MCF 10A (cell line): ENCODE data around the gene BIN1. TPM values are rescaled to one million over a fixed set of nuclear protein-coding genes. Genes with fewer than 3 reads are reported as not detected.

ENCODE experiments used
- BruUV-seq: library from RNA; stranded (reverse); fragments of 400-500 nt; replicated peaks from 2 replicates; lab custom pipeline; 2021; lab: Mats Ljungman, UMichigan
- CTCF ChIA-PET: fragments of 300-600 bp; sonication (Branson Sonifier 250); formaldehyde crosslinking; extraction: SDS; loops from one replicate; lab custom pipeline; 2021; ENCODE audit warnings: antibody characterized with exemption, inconsistent platforms; lab: Yijun Ruan, JAX
- POLR2A ChIA-PET: fragments of 300-600, 350-650 bp; sonication (Branson Sonifier 250); formaldehyde crosslinking; extraction: SDS; loops from one replicate; lab custom pipeline; 2020; ENCODE audit warnings: antibody characterized with exemption, inconsistent platforms; lab: Yijun Ruan, JAX
- DNase-seq: peaks from one replicate; pipeline ENCODE4 v3.0.0-alpha.2; 2018; ENCODE audit not compliant: unreplicated experiment
- H3K27ac Mint-ChIP-seq: one replicate; pipeline ENCODE4 v1.8.0; 2022; ENCODE audit warnings: mild to moderate bottlenecking, low read depth, mixed read lengths; ENCODE audit not compliant: unreplicated experiment
- H3K27me3 Mint-ChIP-seq: one replicate; pipeline ENCODE4 v1.8.0; 2022; ENCODE audit warnings: mixed read lengths; ENCODE audit not compliant: insufficient read depth, unreplicated experiment
- H3K36me3 Mint-ChIP-seq: one replicate; pipeline ENCODE4 v1.8.0; 2022; ENCODE audit warnings: mild to moderate bottlenecking, moderate library complexity, mixed read lengths; ENCODE audit not compliant: insufficient read depth, unreplicated experiment
- H3K4me1 Mint-ChIP-seq: one replicate; pipeline ENCODE4 v1.8.0; 2022; ENCODE audit warnings: mixed read lengths; ENCODE audit not compliant: insufficient read depth, unreplicated experiment
- H3K4me3 Mint-ChIP-seq: one replicate; pipeline ENCODE4 v1.8.0; 2022; ENCODE audit warnings: mild to moderate bottlenecking, moderate library complexity, mixed read lengths; ENCODE audit not compliant: unreplicated experiment
- H3K9me3 Mint-ChIP-seq: one replicate; pipeline ENCODE4 v1.8.0; 2022; ENCODE audit warnings: mixed read lengths; ENCODE audit not compliant: unreplicated experiment
- CTCF ChIP-seq: fragments of 200-600 bp; IDR thresholded peaks from one replicate; pipeline ENCODE4 v1.8.0; 2022; ENCODE audit warnings: antibody characterized with exemption, mild to moderate bottlenecking; ENCODE audit not compliant: unreplicated experiment
- intact Hi-C: fragments of 100-400 bp; cut with micrococcal nuclease; formaldehyde crosslinking; loops from 2 replicates; pipeline ENCODE4 v1.14.1; 2022
- total RNA-seq: library from RNA; stranded (reverse); gene quantifications from 2 replicates; pipeline ENCODE4 v1.2.3, GENCODE V29; 2022

BIN1 gene
- total RNA-seq, 1 experiment from 2014 or later, result 29.6 TPM

GRCh38 chr2:127089478-127090235, 17.3 kb downstream of the BIN1 start:
- CTCF ChIA-PET, result interaction anchor here (0.8 to 1.0 kb wide), 2 partner anchors 22 to 41 kb away, joined by 3 to 4 read pairs; no protein-coding TSS in a partner anchor
- no peaks in the 10 kb centered on the region for H3K9me3 Mint-ChIP-seq
- no peaks in the 10 kb centered on the region for H3K27me3 Mint-ChIP-seq
- no peak for TF ChIP-seq CTCF
- no TSS peak for BruUV-seq
- no peak overlapping the region for H3K27ac Mint-ChIP-seq
- POLR2A ChIA-PET, result no interaction called here
- H3K4me1 Mint-ChIP-seq, result peaks cover 37% of the 10 kb centered on the region
- H3K4me3 Mint-ChIP-seq, result no peak overlapping the region
- H3K36me3 Mint-ChIP-seq, result peaks cover 7% of the 10 kb centered on the region
- DNase-seq, result no peak
- intact Hi-C loops, result no loop called here

- no TSS peak for BruUV-seq
- no peak for DNase-seq
- POLR2A ChIA-PET, result no interaction called here
- no peaks in the 10 kb centered on the region for H3K9me3 Mint-ChIP-seq
- H3K4me3 Mint-ChIP-seq, result no peak overlapping the region
- CTCF ChIA-PET, result interaction anchor here (0.5 to 0.8 kb wide), 2 partner anchors 42 to 235 kb away, joined by 3 to 4 read pairs; no protein-coding TSS in a partner anchor
- intact Hi-C loops, result no loop called here
- peaks cover 37% of the 10 kb centered on the region for H3K4me1 Mint-ChIP-seq
- H3K27me3 Mint-ChIP-seq, result no peaks in the 10 kb centered on the region
- peaks cover 4% of the 10 kb centered on the region for H3K36me3 Mint-ChIP-seq
- TF ChIP-seq CTCF, result no peak
- H3K27ac Mint-ChIP-seq, result no peak overlapping the region
These were observed 18.2 kb downstream of the BIN1 start for GRCh38 chr2:127088706-127089105.

- no peaks in the 10 kb centered on the region for H3K9me3 Mint-ChIP-seq
- BruUV-seq, result no TSS peak
- ChIA-PET CTCF (no interaction called here), POLR2A (no interaction called here)
- no peaks in the 10 kb centered on the region for H3K27me3 Mint-ChIP-seq
- no peaks in the 10 kb centered on the region for H3K36me3 Mint-ChIP-seq
- peaks cover 37% of the 10 kb centered on the region for H3K4me1 Mint-ChIP-seq
- TF ChIP-seq CTCF, result no peak
- no peak overlapping the region for H3K4me3 Mint-ChIP-seq
- intact Hi-C loops, result no loop called here
- no peak overlapping the region for H3K27ac Mint-ChIP-seq
- no peak for DNase-seq
These were observed 19.0 kb downstream of the BIN1 start for GRCh38 chr2:127087791-127088495.

- no peak for TF ChIP-seq CTCF
- no peaks in the 10 kb centered on the region for H3K27me3 Mint-ChIP-seq
- ChIA-PET CTCF (no interaction called here), POLR2A (no interaction called here)
- H3K4me3 Mint-ChIP-seq, result no peak overlapping the region
- no peak for DNase-seq
- H3K9me3 Mint-ChIP-seq, result no peaks in the 10 kb centered on the region
- peaks cover 42% of the 10 kb centered on the region for H3K4me1 Mint-ChIP-seq
- no peaks in the 10 kb centered on the region for H3K36me3 Mint-ChIP-seq
- BruUV-seq, result no TSS peak
- intact Hi-C loops, result no loop called here
- no peak overlapping the region for H3K27ac Mint-ChIP-seq
These were observed 19.8 kb downstream of the BIN1 start for GRCh38 chr2:127086990-127087790.
